Mesothelial cell of epicardium (in vitro differentiated cells): ENCODE data around the gene FOXD2. TPM values are rescaled to one million over a fixed set of nuclear protein-coding genes. Genes with fewer than 3 reads are reported as not detected.

ENCODE experiments used
- DNase-seq, 2 experiments: peaks; one replicate each; pipeline ENCODE4 v3.0.0; 2021; ENCODE audit warnings: low spot score in 2 of 2; ENCODE audit not compliant: unreplicated experiment in 2 of 2
- H3K27ac Mint-ChIP-seq: 2 replicates; pipeline ENCODE4 v1.8.0; 2021; ENCODE audit warnings: mixed read lengths
- H3K27me3 Mint-ChIP-seq: 2 replicates; pipeline ENCODE4 v1.8.0; 2021; ENCODE audit warnings: low read depth, mixed read lengths
- H3K36me3 Mint-ChIP-seq: 2 replicates; pipeline ENCODE4 v1.8.0; 2021; ENCODE audit warnings: mixed read lengths
- H3K4me1 Mint-ChIP-seq: 2 replicates; pipeline ENCODE4 v1.8.0; 2021; ENCODE audit warnings: mixed read lengths
- H3K4me3 Mint-ChIP-seq: 2 replicates; pipeline ENCODE4 v1.8.0; 2021; ENCODE audit warnings: mild to moderate bottlenecking, moderate library complexity, mixed read lengths
- H3K9me3 Mint-ChIP-seq: 2 replicates; pipeline ENCODE4 v1.8.0; 2021; ENCODE audit warnings: mixed read lengths
- CTCF ChIP-seq: fragments of 200-600 bp; sonication (generic); IDR thresholded peaks from one replicate; pipeline ENCODE4 v1.5.0; 2021; ENCODE audit warnings: antibody characterized with exemption; ENCODE audit not compliant: unreplicated experiment
- total RNA-seq: library from RNA; stranded (reverse); gene quantifications from 3 replicates; pipeline ENCODE4 v1.2.1, GENCODE V29; 2021

The FOXD2 gene
- total RNA-seq, 1 donor from 2014 or later = 0.98 TPM

GRCh38 chr1:47459253-47459788 lies 21.5 kb downstream of the FOXD2 start:
- H3K36me3 Mint-ChIP-seq = no peaks in the 10 kb centered on the region
- no peaks in the 10 kb centered on the region for H3K4me1 Mint-ChIP-seq
- no peak for TF ChIP-seq CTCF
- H3K4me3 Mint-ChIP-seq = no peak overlapping the region
- DNase-seq = no peak
- H3K27ac Mint-ChIP-seq = no peak overlapping the region
- peaks cover 91% of the 10 kb centered on the region for H3K27me3 Mint-ChIP-seq
- H3K9me3 Mint-ChIP-seq = no peaks in the 10 kb centered on the region

- H3K4me1 Mint-ChIP-seq = no peaks in the 10 kb centered on the region
- TF ChIP-seq CTCF = no peak
- H3K36me3 Mint-ChIP-seq = no peaks in the 10 kb centered on the region
- H3K27me3 Mint-ChIP-seq = peaks cover 91% of the 10 kb centered on the region
- DNase-seq = no peak
- no peak overlapping the region for H3K27ac Mint-ChIP-seq
- no peaks in the 10 kb centered on the region for H3K9me3 Mint-ChIP-seq
- no peak overlapping the region for H3K4me3 Mint-ChIP-seq
Measured at GRCh38 chr1:47460040-47460439, 22.2 kb downstream of the FOXD2 start.

GRCh38 chr1:47460456-47460855 lies 22.6 kb downstream of the FOXD2 start:
- no peaks in the 10 kb centered on the region for H3K4me1 Mint-ChIP-seq
- no peak for TF ChIP-seq CTCF
- H3K27me3 Mint-ChIP-seq = peaks cover 89% of the 10 kb centered on the region

GRCh38 chr1:47465605-47466004 lies 27.8 kb downstream of the FOXD2 start:
- DNase-seq = no peak
- no peaks in the 10 kb centered on the region for H3K36me3 Mint-ChIP-seq
- no peaks in the 10 kb centered on the region for H3K9me3 Mint-ChIP-seq
- H3K27ac Mint-ChIP-seq = no peak overlapping the region
- H3K4me3 Mint-ChIP-seq = no peak overlapping the region
- TF ChIP-seq CTCF = no peak
- H3K27me3 Mint-ChIP-seq = peaks cover 57% of the 10 kb centered on the region
- H3K4me1 Mint-ChIP-seq = peaks cover 5% of the 10 kb centered on the region

More at GRCh38 chr1:47460456-47460855, 22.6 kb downstream of the FOXD2 start:
- H3K36me3 Mint-ChIP-seq = no peaks in the 10 kb centered on the region
- H3K9me3 Mint-ChIP-seq = no peaks in the 10 kb centered on the region
- no peak for DNase-seq
- H3K4me3 Mint-ChIP-seq = no peak overlapping the region
- H3K27ac Mint-ChIP-seq = no peak overlapping the region

- Mint-ChIP-seq H3K27ac (no peak overlapping the region), H3K4me3 (no peak overlapping the region), H3K4me1 (peaks cover 5% of the 10 kb centered on the region), H3K36me3 (no peaks in the 10 kb centered on the region), H3K27me3 (peaks cover 49% of the 10 kb centered on the region), H3K9me3 (no peaks in the 10 kb centered on the region)
- no peak for DNase-seq
- TF ChIP-seq CTCF = no peak
Measured at GRCh38 chr1:47468709-47469389, 31.0 kb downstream of the FOXD2 start.
